A549 (cell line): ENCODE results near the gene XKR7. TPM values are rescaled to one million over a fixed set of nuclear protein-coding genes. Genes with fewer than 3 reads are reported as not detected.

Source experiments
- ATAC-seq, 2 experiments: fragments of 200-7000 bp in 1 of 2; fragments of >200 bp in 1 of 2; cut with Nextera tagmentation in 1 of 2; cut with Tn5 transposase in 1 of 2; 3 replicates each; pipeline versions ENCODE4 v1.8.0 to v1.9.1; 2018 to 2020; ENCODE audit warnings: mild to moderate bottlenecking in 1 of 2, moderate library complexity in 1 of 2
- CTCF ChIA-PET: fragments of 300-600 bp; sonication (Branson Sonifier 250); formaldehyde crosslinking; extraction: SDS; loops from one replicate; lab custom pipeline; 2021; ENCODE audit warnings: antibody characterized with exemption, inconsistent platforms; lab: Yijun Ruan, JAX
- POLR2A ChIA-PET: fragments of 350-600 bp; formaldehyde crosslinking; extraction: SDS; loops from one replicate; lab custom pipeline; 2021; ENCODE audit warnings: antibody characterized with exemption, inconsistent platforms; lab: Yijun Ruan, JAX
- DNase-seq, 2 experiments: peaks; one replicate each; pipeline versions ENCODE4 v3.0.0 to v3.0.0-alpha.2; 2011 to 2016; ENCODE audit warnings: low read depth in 1 of 2, low spot score in 1 of 2
- FAIRE-seq: peaks from 2 replicates; lab custom pipeline; 2011; peaks lifted over from hg19 to GRCh38; lab: Jason Lieb, UNC
- H3K27ac ChIP-seq, 2 experiments: fragments of >200 bp; sonication (Bioruptor Twin); formaldehyde crosslinking; 3 replicates each; pipeline ENCODE4 v1.5.1; 2016 to 2017
- H3K4me1 ChIP-seq: fragments of >200 bp; sonication (Bioruptor Twin); formaldehyde crosslinking; 3 replicates; pipeline ENCODE4 v1.6.1; 2016
- H3K4me2 ChIP-seq: fragments of >200 bp; sonication (Bioruptor Twin); formaldehyde crosslinking; 3 replicates; pipeline ENCODE4 v1.6.1; 2016
- H3K4me3 ChIP-seq: fragments of >200 bp; sonication (Bioruptor Twin); formaldehyde crosslinking; 3 replicates; pipeline ENCODE4 v1.5.1; 2016
- H3K9me3 ChIP-seq: fragments of >200 bp; sonication (Bioruptor Twin); formaldehyde crosslinking; 3 replicates; pipeline ENCODE4 v1.6.1; 2016
- BHLHE40 ChIP-seq: IDR thresholded peaks from 2 replicates; pipeline ENCODE4 v1.6.1; 2012; ENCODE audit warnings: low read depth, low read length, inconsistent platforms
- CBX2 ChIP-seq: fragments of 200-600 bp; sonication (generic); IDR thresholded peaks from 2 replicates; pipeline ENCODE4 v1.6.1; 2016; ENCODE audit warnings: low read depth, mild to moderate bottlenecking, borderline replicate concordance
- EHF ChIP-seq: fragments of 250-450 bp; sonication (Bioruptor Pico); IDR thresholded peaks from 2 replicates; pipeline ENCODE4 v1.5.0; 2020; ENCODE audit warnings: mild to moderate bottlenecking
- EHMT2 ChIP-seq: fragments of 200-600 bp; sonication (generic); IDR thresholded peaks from 2 replicates; pipeline ENCODE4 v1.6.1; 2016; ENCODE audit warnings: antibody characterized with exemption, low read depth, mild to moderate bottlenecking, moderate library complexity
- EP300 ChIP-seq, 2 experiments: fragments of >200 bp; sonication (Bioruptor Twin); formaldehyde crosslinking; IDR thresholded peaks; 2 replicates in 1 of 2; 3 replicates in 1 of 2; pipeline ENCODE4 v1.6.1; 2016 to 2017
- FOSL2 ChIP-seq, 2 experiments: fragments of 450-650 bp in 1 of 2; fragments of >200 bp in 1 of 2; sonication (Bioruptor Twin) in 1 of 2; formaldehyde crosslinking; IDR thresholded peaks; 2 replicates each; pipeline versions ENCODE4 v1.5.0 to v1.6.1; 2016 to 2020; ENCODE audit warnings: mild to moderate bottlenecking in 1 of 2, moderate library complexity in 1 of 2
- HES2 ChIP-seq: fragments of >200 bp; sonication (Bioruptor Twin); formaldehyde crosslinking; IDR thresholded peaks from 2 replicates; pipeline ENCODE4 v1.6.1; 2016
- HOXB13 ChIP-seq: fragments of 250-450 bp; sonication (Bioruptor Pico); IDR thresholded peaks from 2 replicates; pipeline ENCODE4 v1.5.0; 2020; ENCODE audit warnings: low read depth, mild to moderate bottlenecking, moderate library complexity
- HOXB5 ChIP-seq: fragments of 250-450 bp; sonication (Bioruptor Pico); IDR thresholded peaks from 2 replicates; pipeline ENCODE4 v1.5.0; 2020; ENCODE audit warnings: mild to moderate bottlenecking, moderate library complexity
- JUNB ChIP-seq: fragments of >200 bp; sonication (Bioruptor Twin); formaldehyde crosslinking; IDR thresholded peaks from 2 replicates; pipeline ENCODE4 v1.6.1; 2016
- KDM5A ChIP-seq: fragments of 200-600 bp; sonication (generic); IDR thresholded peaks from 2 replicates; pipeline ENCODE4 v1.6.1; 2016; ENCODE audit warnings: antibody characterized with exemption, mild to moderate bottlenecking
- NPAS2 ChIP-seq: fragments of 250-450 bp; sonication (Bioruptor Pico); IDR thresholded peaks from 2 replicates; pipeline ENCODE4 v1.8.0; 2022; ENCODE audit warnings: mild to moderate bottlenecking, moderate library complexity, borderline replicate concordance
- NR3C1 ChIP-seq: fragments of >200 bp; sonication (Bioruptor Twin); formaldehyde crosslinking; IDR thresholded peaks from 3 replicates; pipeline ENCODE4 v1.6.1; 2017
- PBX3 ChIP-seq: IDR thresholded peaks from 2 replicates; pipeline ENCODE4 v1.6.1; 2012
- POLR2AphosphoS2 ChIP-seq: conservative IDR thresholded peaks from 2 replicates; pipeline ENCODE4 v1.6.1; 2012; ENCODE audit warnings: low read length, improper control_type of control experiment, inconsistent platforms
- RARB ChIP-seq: fragments of 250-450 bp; sonication (Bioruptor Pico); IDR thresholded peaks from 2 replicates; pipeline ENCODE4 v1.8.0; 2021; ENCODE audit warnings: mild to moderate bottlenecking, moderate library complexity
- SREBF2 ChIP-seq: fragments of 450-650 bp; IDR thresholded peaks from 2 replicates; pipeline ENCODE4 v1.6.1; 2014; ENCODE audit warnings: mild to moderate bottlenecking, moderate library complexity
- TFCP2L1 ChIP-seq: fragments of 250-450 bp; sonication (Bioruptor Pico); IDR thresholded peaks from 2 replicates; pipeline ENCODE4 v1.5.0; 2021; ENCODE audit warnings: mild to moderate bottlenecking
- TP53 ChIP-seq: fragments of 250-450 bp; sonication (Bioruptor Pico); IDR thresholded peaks from 2 replicates; pipeline ENCODE4 v1.5.0; 2021; ENCODE audit warnings: mild to moderate bottlenecking, moderate library complexity
- USF2 ChIP-seq: fragments of 450-650 bp; IDR thresholded peaks from 2 replicates; pipeline ENCODE4 v1.6.1; 2014; ENCODE audit warnings: antibody characterized with exemption
- ZSCAN20 ChIP-seq: fragments of 250-450 bp; sonication (Bioruptor Pico); IDR thresholded peaks from 2 replicates; pipeline ENCODE4 v1.8.0; 2022; ENCODE audit warnings: mild to moderate bottlenecking, moderate library complexity
- WGBS: methylation state at CpG from one replicate; pipeline ENCODE4 v1.1.6; 2017; ENCODE audit errors: missing lambda C conversion rate; 5-methylcytosine and 5-hydroxymethylcytosine counted together
- polyA plus RNA-seq, 4 experiments: library from polyadenylated mRNA; depleted of rRNA in 3 of 4; stranded (reverse); fragments of >200 nt; fragmentation: RNase III in 1 of 4; extraction: RNeasy Plus Mini Kit Qiagen cat#74134 plus additional on column Dnase treatment in 1 of 4; gene quantifications; 2 replicates in 3 of 4; 3 replicates in 1 of 4; pipeline ENCODE4 v1.2.3, GENCODE V29; 2011 to 2017

Gene XKR7
- polyA plus RNA-seq, 2 of the 4 experiments (the other 2 are of a cell fraction): 0.01 TPM; not detected in 1

- ChIA-PET CTCF (interaction anchor here (1.7 kb wide), 1 partner anchor 56 kb away, joined by 7 read pairs; no protein-coding TSS in a partner anchor), POLR2A (no interaction called here)
- WGBS: 65% methylated on average over 10 of the region's 10 CpGs
- DNase-seq (no peak), ATAC-seq (no peak), FAIRE-seq (no peak)
- no peak for TF ChIP-seq KDM5A
- no peak for TF ChIP-seq HOXB5 (CRISPR knock-in tag)
- no peak for TF ChIP-seq POLR2AphosphoS2
- TF ChIP-seq RARB: no peak
- TF ChIP-seq EHF (CRISPR knock-in tag): no peak
- Histone ChIP-seq H3K4me1 (peaks cover 2% of the 10 kb centered on the region; the same call in 1 of the 3 replicates), H3K4me3 (no peak overlapping the region), H3K4me2 (no peak overlapping the region), H3K27ac (no peak overlapping the region), H3K9me3 (no peaks in the 10 kb centered on the region)
Measured at GRCh38 chr20:31974951-31975487, 7.1 kb downstream of the XKR7 start.

- no peaks in the 10 kb centered on the region for H3K9me3 ChIP-seq
- peaks cover 3% of the 10 kb centered on the region; the same call in 1 of the 3 replicates for H3K4me1 ChIP-seq
- no peak for ATAC-seq
- ChIA-PET POLR2A (no interaction called here), CTCF (interaction anchor here (1.7 kb wide), 1 partner anchor 56 kb away, joined by 7 read pairs; no protein-coding TSS in a partner anchor)
- no peak for FAIRE-seq
- no peak overlapping the region for H3K4me2 ChIP-seq
- no peak overlapping the region for H3K27ac ChIP-seq
- WGBS: 46% methylated on average over 2 of the region's 2 CpGs
- H3K4me3 ChIP-seq: no peak overlapping the region
- TF ChIP-seq EP300 (IDR thresholded peaks at IDR 0.05): no peak
- TF ChIP-seq CBX2: no peak
- no peak for TF ChIP-seq HOXB13 (CRISPR knock-in tag)
- no peak for TF ChIP-seq PBX3
- no peak for DNase-seq
Measured at GRCh38 chr20:31975874-31976273, 7.9 kb downstream of the XKR7 start.

- Histone ChIP-seq H3K4me1 (peaks cover 3% of the 10 kb centered on the region; the same call in 1 of the 3 replicates), H3K9me3 (no peaks in the 10 kb centered on the region), H3K27ac (no peak overlapping the region)
- ATAC-seq (no peak), FAIRE-seq (no peak), DNase-seq (no peak)
- ChIA-PET CTCF (interaction anchor here (1.0 to 1.4 kb wide), 2 partner anchors 8 to 25 kb away, joined by 3 to 4 read pairs; partner anchors contain the start of genes PDRG1 and XKR7), POLR2A (no interaction called here)
- no peak for TF ChIP-seq SREBF2
- no peak for TF ChIP-seq NR3C1
- no peak for TF ChIP-seq HES2
- no peak for TF ChIP-seq EHMT2
- TF ChIP-seq EHF (CRISPR knock-in tag): no peak
- no peak for TF ChIP-seq JUNB
- TF ChIP-seq TFCP2L1 (CRISPR knock-in tag): no peak
- TF ChIP-seq POLR2AphosphoS2: no peak
- TF ChIP-seq ZSCAN20 (CRISPR knock-in tag): no peak
- TF ChIP-seq TP53: no peak
- no peak for TF ChIP-seq HOXB5 (CRISPR knock-in tag)
- TF ChIP-seq EP300 (IDR thresholded peaks at IDR 0.05): no peak
- no peak for TF ChIP-seq RARB
- TF ChIP-seq NPAS2 (CRISPR knock-in tag): no peak
- TF ChIP-seq FOSL2 (IDR thresholded peaks at IDR 0.05): no peak
- TF ChIP-seq FOSL2 (CRISPR knock-in tag; IDR thresholded peaks at IDR 0.05): no peak
- TF ChIP-seq USF2: no peak
- no peak for TF ChIP-seq KDM5A
- TF ChIP-seq BHLHE40: no peak
- TF ChIP-seq, all 56 proteins: peak for 0
- WGBS: 64% methylated on average over 4 of the region's 4 CpGs
- Histone ChIP-seq H3K4me2 (no peak overlapping the region), H3K4me3 (no peak overlapping the region)
Measured at GRCh38 chr20:31977080-31977479, 9.1 kb downstream of the XKR7 start.
